Memory B cell (primary cell): ENCODE data around the gene PTK6.

Source experiments
- ATAC-seq: fragments of 150-1000 bp; cut with Tn5 transposase; 2 replicates; pipeline ENCODE4 v1.10.0; 2021; ENCODE audit warnings: low read depth, mild to moderate bottlenecking, moderate library complexity
- DNase-seq, 2 donors: peaks; one replicate each; pipeline ENCODE4 v3.0.0; 2022; ENCODE audit warnings: low spot score in 2 of 2
- H3K27ac Mint-ChIP-seq: one replicate; pipeline ENCODE4 v1.8.0; 2022; ENCODE audit warnings: mild to moderate bottlenecking, moderate library complexity, mixed read lengths
- H3K27me3 Mint-ChIP-seq: one replicate; pipeline ENCODE4 v1.8.0; 2022; ENCODE audit warnings: mixed read lengths
- H3K36me3 Mint-ChIP-seq: one replicate; pipeline ENCODE4 v1.8.0; 2022; ENCODE audit warnings: mild to moderate bottlenecking, mixed read lengths
- H3K4me1 Mint-ChIP-seq: one replicate; pipeline ENCODE4 v1.8.0; 2022; ENCODE audit warnings: mixed read lengths
- H3K4me3 Mint-ChIP-seq: one replicate; pipeline ENCODE4 v1.8.0; 2022; ENCODE audit warnings: mild to moderate bottlenecking, moderate library complexity, mixed read lengths
- H3K9me3 Mint-ChIP-seq: one replicate; pipeline ENCODE4 v1.8.0; 2022; ENCODE audit warnings: mixed read lengths

Gene PTK6

GRCh38 chr20:63555661-63556381 lies 18.6 kb upstream of the PTK6 start:
- Mint-ChIP-seq H3K36me3 (peaks cover 6% of the 10 kb centered on the region), H3K4me1 (peaks cover 19% of the 10 kb centered on the region), H3K9me3 (peaks cover 2% of the 10 kb centered on the region), H3K27me3 (no peaks in the 10 kb centered on the region), H3K4me3 (no peak overlapping the region), H3K27ac (no peak overlapping the region)
- DNase-seq = no peak
- ATAC-seq = no peak

GRCh38 chr20:63554361-63555278 lies 17.4 kb upstream of the PTK6 start:
- peaks cover 24% of the 10 kb centered on the region for H3K4me1 Mint-ChIP-seq
- peak; percentile 37 for ATAC-seq
- peaks cover 2% of the 10 kb centered on the region for H3K36me3 Mint-ChIP-seq
- peak; percentile 63 to 77 for DNase-seq
- peak overlapping the region; percentile 84 for H3K4me3 Mint-ChIP-seq
- H3K9me3 Mint-ChIP-seq = peaks cover 2% of the 10 kb centered on the region
- peaks cover 4% of the 10 kb centered on the region for H3K27me3 Mint-ChIP-seq
- H3K27ac Mint-ChIP-seq = peak overlapping the region; percentile 92

GRCh38 chr20:63553933-63554290 lies 16.7 kb upstream of the PTK6 start, which contains the start of gene FNDC11:
Gene FNDC11 (plus strand): TSS chr20:63554159. CDS start chr20:63555664, 1,505 bp downstream.
- Mint-ChIP-seq H3K4me3 (peak within 1 kb of the TSS; percentile 84), H3K4me1 (peaks cover 26% of the 10 kb centered on the region), H3K36me3 (no peaks in the 10 kb centered on the region), H3K9me3 (no peaks in the 10 kb centered on the region), H3K27me3 (peaks cover 8% of the 10 kb centered on the region), H3K27ac (peak within 1 kb of the TSS; percentile 92)
- peak; percentile 46 for ATAC-seq
- DNase-seq = peak in 1 of 2 donors; percentile 74

GRCh38 chr20:63553251-63553932 lies 16.2 kb upstream of the PTK6 start:
- ATAC-seq (peak; percentile 48), DNase-seq (peak; percentile 92 to 97)
- Mint-ChIP-seq H3K36me3 (no peaks in the 10 kb centered on the region), H3K27me3 (peaks cover 10% of the 10 kb centered on the region), H3K4me3 (peak overlapping the region; percentile 84), H3K27ac (peak overlapping the region; percentile 92), H3K4me1 (peaks cover 28% of the 10 kb centered on the region), H3K9me3 (no peaks in the 10 kb centered on the region)

- Mint-ChIP-seq H3K27ac (peak overlapping the region; percentile 92), H3K4me1 (peaks cover 28% of the 10 kb centered on the region), H3K9me3 (no peaks in the 10 kb centered on the region), H3K36me3 (no peaks in the 10 kb centered on the region), H3K27me3 (peaks cover 10% of the 10 kb centered on the region), H3K4me3 (peak overlapping the region; percentile 84)
- ATAC-seq (peak; percentile 56), DNase-seq (peak in 1 of 2 donors; percentile 70)
Observed at GRCh38 chr20:63552481-63553249, 15.5 kb upstream of the PTK6 start.

- H3K36me3 Mint-ChIP-seq = no peaks in the 10 kb centered on the region
- H3K4me3 Mint-ChIP-seq = no peak overlapping the region
- ATAC-seq = no peak
- H3K27me3 Mint-ChIP-seq = peaks cover 12% of the 10 kb centered on the region
- H3K27ac Mint-ChIP-seq = no peak overlapping the region
- no peaks in the 10 kb centered on the region for H3K9me3 Mint-ChIP-seq
- H3K4me1 Mint-ChIP-seq = peaks cover 28% of the 10 kb centered on the region
- DNase-seq = no peak
Observed at GRCh38 chr20:63551068-63551467, 13.9 kb upstream of the PTK6 start.

GRCh38 chr20:63549679-63550282 lies 12.6 kb upstream of the PTK6 start:
- DNase-seq (no peak), ATAC-seq (no peak)
- Mint-ChIP-seq H3K27ac (no peak overlapping the region), H3K4me1 (peaks cover 37% of the 10 kb centered on the region), H3K36me3 (no peaks in the 10 kb centered on the region), H3K4me3 (no peak overlapping the region), H3K9me3 (no peaks in the 10 kb centered on the region), H3K27me3 (peaks cover 12% of the 10 kb centered on the region)

- no peaks in the 10 kb centered on the region for H3K36me3 Mint-ChIP-seq
Observed at GRCh38 chr20:63549019-63549418, 11.8 kb upstream of the PTK6 start.

GRCh38 chr20:63548542-63548941 lies 11.4 kb upstream of the PTK6 start:
- H3K27me3 Mint-ChIP-seq = peaks cover 15% of the 10 kb centered on the region
- ATAC-seq (no peak), DNase-seq (no peak)
- H3K36me3 Mint-ChIP-seq = no peaks in the 10 kb centered on the region
- no peaks in the 10 kb centered on the region for H3K9me3 Mint-ChIP-seq
- H3K4me3 Mint-ChIP-seq = no peak overlapping the region
- H3K27ac Mint-ChIP-seq = no peak overlapping the region
- peaks cover 44% of the 10 kb centered on the region for H3K4me1 Mint-ChIP-seq

More at GRCh38 chr20:63549019-63549418, 11.8 kb upstream of the PTK6 start:
- Mint-ChIP-seq H3K4me3 (no peak overlapping the region), H3K27me3 (peaks cover 12% of the 10 kb centered on the region), H3K27ac (no peak overlapping the region), H3K4me1 (peaks cover 40% of the 10 kb centered on the region), H3K9me3 (no peaks in the 10 kb centered on the region)
- DNase-seq = no peak
- no peak for ATAC-seq

- Mint-ChIP-seq H3K27me3 (peaks cover 15% of the 10 kb centered on the region), H3K9me3 (no peaks in the 10 kb centered on the region), H3K27ac (no peak within 1 kb of the TSS), H3K36me3 (no peaks in the 10 kb centered on the region), H3K4me1 (peaks cover 44% of the 10 kb centered on the region), H3K4me3 (no peak within 1 kb of the TSS)
- ATAC-seq (no peak), DNase-seq (no peak)
Observed at GRCh38 chr20:63547725-63548480, 10.7 kb upstream of the PTK6 start, which contains the start of gene SRMS. Gene SRMS (minus strand): TSS chr20:63547749. CDS start chr20:63547463, 286 bp downstream.

GRCh38 chr20:63546956-63547724 lies 10.0 kb upstream of the PTK6 start:
- no peak overlapping the region for H3K27ac Mint-ChIP-seq
- ATAC-seq = no peak

More at GRCh38 chr20:63546956-63547724, 10.0 kb upstream of the PTK6 start:
- no peak for DNase-seq
- Mint-ChIP-seq H3K36me3 (no peaks in the 10 kb centered on the region), H3K4me3 (no peak overlapping the region), H3K4me1 (peaks cover 43% of the 10 kb centered on the region), H3K27me3 (peaks cover 15% of the 10 kb centered on the region), H3K9me3 (no peaks in the 10 kb centered on the region)
